Vagina (tissue), 2 donors: Measurements from ENCODE around the gene AXIN1.

Source experiments
- CTCF ChIP-seq, 3 experiments: fragments of 450-650 bp in 2 of 3; fragments of 200-600 bp in 1 of 3; sonication (generic) in 1 of 3; IDR thresholded peaks; one replicate each; pipeline ENCODE4 v1.5.1; 2017 to 2019; ENCODE audit warnings: antibody characterized with exemption in 3 of 3, mild to moderate bottlenecking in 2 of 3, moderate library complexity in 2 of 3
- POLR2A ChIP-seq, 2 donors: fragments of 450-650 bp; IDR thresholded peaks; one replicate each; pipeline ENCODE4 v1.6.1; 2017; ENCODE audit warnings: antibody characterized with exemption in 2 of 2, mild to moderate bottlenecking in 2 of 2, moderate library complexity in 2 of 2
- POLR2AphosphoS5 ChIP-seq, 2 donors: sonication (generic); formaldehyde crosslinking; IDR thresholded peaks; one replicate each; pipeline ENCODE4 v1.9.0; 2017; ENCODE audit warnings: antibody characterized with exemption in 2 of 2, mild to moderate bottlenecking in 2 of 2, low read depth in 1 of 2; ENCODE audit not compliant: insufficient read depth in 1 of 2

GRCh38 chr16:280005-280460, 72.5 kb downstream of the AXIN1 start:
- TF ChIP-seq CTCF (IDR thresholded peaks at IDR 0.05) (no peak), POLR2AphosphoS5 (IDR thresholded peaks at IDR 0.05; ENCODE audit: insufficient read depth in 1 of 2, low read depth in 1 of 2) (no peak), POLR2A (IDR thresholded peaks at IDR 0.05) (no peak)
